Measurements from ENCODE around the gene BFAR.

GRCh38 chr16:14611660-14612059 lies 21.1 kb upstream of the BFAR start:
- no peak for TF ChIP-seq CTCF (IDR thresholded peaks at IDR 0.05; ENCODE audit: low read depth, low read length)
- no peak for TF ChIP-seq EZH2phosphoT487 (IDR thresholded peaks at IDR 0.05; ENCODE audit: low read depth)
